Astrocyte (in vitro differentiated cells and primary cell): ENCODE results near the gene BICDL1. TPM values are rescaled to one million over a fixed set of nuclear protein-coding genes. Genes with fewer than 3 reads are reported as not detected.

ENCODE experiments used
- DNase-seq: peaks from one replicate; pipeline ENCODE4 v3.0.0-alpha.2; 2010; ENCODE audit warnings: low read depth
- FAIRE-seq: peaks from 2 replicates; lab custom pipeline; 2011; peaks lifted over from hg19 to GRCh38; lab: Jason Lieb, UNC
- H2AFZ ChIP-seq: 2 replicates; pipeline ENCODE4 v1.6.0; 2012; ENCODE audit warnings: low read depth, low read length, inconsistent platforms
- H3K27ac ChIP-seq: 2 replicates; pipeline ENCODE4 v1.5.1; 2011; ENCODE audit warnings: low read depth, low read length, inconsistent platforms
- H3K27me3 ChIP-seq: 2 replicates; pipeline ENCODE4 v1.6.0; 2011; ENCODE audit warnings: low read length, inconsistent platforms; ENCODE audit not compliant: insufficient read depth
- H3K36me3 ChIP-seq: 2 replicates; pipeline ENCODE4 v1.5.1; 2011; ENCODE audit warnings: low read length, inconsistent platforms; ENCODE audit not compliant: insufficient read depth
- H3K4me1 ChIP-seq: 2 replicates; pipeline ENCODE4 v1.5.1; 2011; ENCODE audit warnings: low read length, inconsistent platforms; ENCODE audit not compliant: insufficient read depth
- H3K4me2 ChIP-seq: 2 replicates; pipeline ENCODE4 v1.6.0; 2012; ENCODE audit warnings: low read length, inconsistent platforms
- H3K4me3 ChIP-seq: 2 replicates; pipeline ENCODE4 v1.5.1; 2011; ENCODE audit warnings: low read depth, mild to moderate bottlenecking, low read length, inconsistent platforms; ENCODE audit not compliant: insufficient read depth
- H3K79me2 ChIP-seq: 2 replicates; pipeline ENCODE4 v1.6.0; 2012; ENCODE audit warnings: mild to moderate bottlenecking, low read length, inconsistent platforms; ENCODE audit not compliant: insufficient read depth
- H3K9ac ChIP-seq: 2 replicates; pipeline ENCODE4 v1.6.0; 2012; ENCODE audit warnings: mild to moderate bottlenecking, low read length, inconsistent platforms
- H3K9me3 ChIP-seq: 2 replicates; pipeline ENCODE4 v1.5.1; 2012; ENCODE audit warnings: low read depth, mild to moderate bottlenecking, low read length, inconsistent platforms; ENCODE audit not compliant: insufficient read depth
- H4K20me1 ChIP-seq: 2 replicates; pipeline ENCODE4 v1.6.0; 2012; ENCODE audit warnings: low read length, inconsistent platforms; ENCODE audit not compliant: insufficient read depth
- H3K27ac Mint-ChIP-seq: one replicate; pipeline ENCODE4 v1.8.0; 2021; ENCODE audit warnings: mild to moderate bottlenecking, mixed read lengths; ENCODE audit not compliant: unreplicated experiment
- H3K27me3 Mint-ChIP-seq: one replicate; pipeline ENCODE4 v1.8.0; 2021; ENCODE audit warnings: low read depth, mixed read lengths; ENCODE audit not compliant: unreplicated experiment
- H3K36me3 Mint-ChIP-seq: one replicate; pipeline ENCODE4 v1.8.0; 2021; ENCODE audit warnings: low read depth, mixed read lengths; ENCODE audit not compliant: unreplicated experiment
- H3K4me1 Mint-ChIP-seq: one replicate; pipeline ENCODE4 v1.8.0; 2021; ENCODE audit warnings: low read depth, mixed read lengths; ENCODE audit not compliant: unreplicated experiment
- H3K4me3 Mint-ChIP-seq: one replicate; pipeline ENCODE4 v1.8.0; 2021; ENCODE audit warnings: mild to moderate bottlenecking, moderate library complexity, mixed read lengths; ENCODE audit not compliant: unreplicated experiment
- H3K9me3 Mint-ChIP-seq: one replicate; pipeline ENCODE4 v1.8.0; 2021; ENCODE audit warnings: mild to moderate bottlenecking, mixed read lengths; ENCODE audit not compliant: unreplicated experiment
- EZH2 ChIP-seq: IDR thresholded peaks from 2 replicates; pipeline ENCODE4 v1.6.1; 2012; ENCODE audit warnings: mild to moderate bottlenecking, low read length, inconsistent platforms; ENCODE audit not compliant: insufficient read depth
- total RNA-seq: library from RNA; stranded (reverse); gene quantifications from 2 replicates; pipeline ENCODE4 v1.2.1, GENCODE V29; 2021
- TF ChIP-seq, protein P1 (sequence below): IDR thresholded peaks from 2 replicates; pipeline ENCODE4 v1.5.1; 2011; ENCODE audit warnings: low read depth, mild to moderate bottlenecking, inconsistent platforms, low read length, moderate library complexity; ENCODE audit not compliant: insufficient read depth

The BICDL1 gene
- total RNA-seq, 1 donor from 2014 or later: 8.8 TPM

DNA sequence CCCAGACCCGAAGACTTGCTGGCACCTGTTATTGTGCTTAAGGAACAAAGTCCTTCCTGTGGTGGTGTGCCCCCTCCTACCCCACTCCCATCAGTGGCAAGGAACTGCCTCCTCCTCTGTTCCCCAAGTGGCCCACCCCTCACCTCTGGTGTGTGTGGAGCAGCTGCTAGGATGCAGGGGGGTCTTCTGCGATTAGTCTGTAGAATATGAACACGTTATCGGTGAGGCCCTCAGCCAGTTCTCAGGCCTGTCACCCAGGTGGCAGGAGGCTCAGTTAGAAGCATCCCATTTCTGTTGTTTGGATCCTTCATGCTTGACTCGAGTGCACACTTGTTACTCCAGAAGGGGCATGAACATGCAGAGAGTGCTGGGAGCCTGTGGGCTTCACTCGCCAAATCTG is 88.2 kb downstream of the BICDL1 start:
- Histone ChIP-seq H3K4me2 (no peak overlapping the region), H3K27ac (no peak overlapping the region), H3K4me1 (no peaks in the 10 kb centered on the region), H3K9ac (no peak overlapping the region), H3K4me3 (no peak overlapping the region), H3K27me3 (peaks cover 8% of the 10 kb centered on the region), H3K9me3 (no peaks in the 10 kb centered on the region), H3K79me2 (no peaks in the 10 kb centered on the region), H4K20me1 (no peaks in the 10 kb centered on the region), H3K36me3 (no peaks in the 10 kb centered on the region), H2AFZ (no peak overlapping the region)
- DNase-seq (no peak), FAIRE-seq (no peak)
- Mint-ChIP-seq H3K4me1 (no peaks in the 10 kb centered on the region), H3K36me3 (peaks cover 8% of the 10 kb centered on the region), H3K4me3 (no peak overlapping the region), H3K27me3 (peaks cover 10% of the 10 kb centered on the region), H3K9me3 (no peaks in the 10 kb centered on the region), H3K27ac (no peak overlapping the region)
- no peak for TF ChIP-seq EZH2
- TF ChIP-seq, protein P1, sequence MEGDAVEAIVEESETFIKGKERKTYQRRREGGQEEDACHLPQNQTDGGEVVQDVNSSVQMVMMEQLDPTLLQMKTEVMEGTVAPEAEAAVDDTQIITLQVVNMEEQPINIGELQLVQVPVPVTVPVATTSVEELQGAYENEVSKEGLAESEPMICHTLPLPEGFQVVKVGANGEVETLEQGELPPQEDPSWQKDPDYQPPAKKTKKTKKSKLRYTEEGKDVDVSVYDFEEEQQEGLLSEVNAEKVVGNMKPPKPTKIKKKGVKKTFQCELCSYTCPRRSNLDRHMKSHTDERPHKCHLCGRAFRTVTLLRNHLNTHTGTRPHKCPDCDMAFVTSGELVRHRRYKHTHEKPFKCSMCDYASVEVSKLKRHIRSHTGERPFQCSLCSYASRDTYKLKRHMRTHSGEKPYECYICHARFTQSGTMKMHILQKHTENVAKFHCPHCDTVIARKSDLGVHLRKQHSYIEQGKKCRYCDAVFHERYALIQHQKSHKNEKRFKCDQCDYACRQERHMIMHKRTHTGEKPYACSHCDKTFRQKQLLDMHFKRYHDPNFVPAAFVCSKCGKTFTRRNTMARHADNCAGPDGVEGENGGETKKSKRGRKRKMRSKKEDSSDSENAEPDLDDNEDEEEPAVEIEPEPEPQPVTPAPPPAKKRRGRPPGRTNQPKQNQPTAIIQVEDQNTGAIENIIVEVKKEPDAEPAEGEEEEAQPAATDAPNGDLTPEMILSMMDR: no peak

DNA sequence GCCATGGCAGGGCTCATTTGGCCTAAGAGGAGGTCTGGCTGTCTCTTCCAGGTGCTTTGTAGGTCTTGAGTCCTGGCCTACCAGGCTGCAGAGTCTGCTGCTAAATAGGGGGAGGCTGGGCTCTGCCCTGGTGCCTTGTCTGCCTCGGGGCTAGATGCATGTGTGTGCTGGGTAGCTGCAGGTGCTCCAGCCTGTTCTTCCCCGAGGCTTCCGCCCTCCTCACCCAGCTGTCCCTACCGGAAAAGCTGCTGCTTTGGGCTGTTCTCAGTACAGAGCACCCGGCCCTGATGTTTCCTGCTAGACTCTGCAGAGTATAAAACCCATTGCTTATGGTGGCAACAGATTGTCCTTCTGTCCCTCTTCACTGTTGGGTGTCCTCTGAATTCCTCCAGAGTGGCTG is 89.8 kb downstream of the BICDL1 start:
- no peaks in the 10 kb centered on the region for H3K9me3 ChIP-seq
- no peak for TF ChIP-seq EZH2
- TF ChIP-seq, protein P1: no peak
- Mint-ChIP-seq H3K27ac (no peak overlapping the region), H3K4me3 (no peak overlapping the region), H3K27me3 (peaks cover 10% of the 10 kb centered on the region), H3K36me3 (peaks cover 8% of the 10 kb centered on the region), H3K9me3 (no peaks in the 10 kb centered on the region), H3K4me1 (no peaks in the 10 kb centered on the region)
- no peaks in the 10 kb centered on the region for H3K79me2 ChIP-seq
- H3K27ac ChIP-seq: no peak overlapping the region
- no peaks in the 10 kb centered on the region for H3K36me3 ChIP-seq
- H4K20me1 ChIP-seq: no peaks in the 10 kb centered on the region
- H3K9ac ChIP-seq: no peak overlapping the region
- DNase-seq (no peak), FAIRE-seq (no peak)
- H3K4me1 ChIP-seq: no peaks in the 10 kb centered on the region
- no peak overlapping the region for H2AFZ ChIP-seq
- H3K4me3 ChIP-seq: no peak overlapping the region
- H3K27me3 ChIP-seq: peaks cover 4% of the 10 kb centered on the region
- no peak overlapping the region for H3K4me2 ChIP-seq

DNA sequence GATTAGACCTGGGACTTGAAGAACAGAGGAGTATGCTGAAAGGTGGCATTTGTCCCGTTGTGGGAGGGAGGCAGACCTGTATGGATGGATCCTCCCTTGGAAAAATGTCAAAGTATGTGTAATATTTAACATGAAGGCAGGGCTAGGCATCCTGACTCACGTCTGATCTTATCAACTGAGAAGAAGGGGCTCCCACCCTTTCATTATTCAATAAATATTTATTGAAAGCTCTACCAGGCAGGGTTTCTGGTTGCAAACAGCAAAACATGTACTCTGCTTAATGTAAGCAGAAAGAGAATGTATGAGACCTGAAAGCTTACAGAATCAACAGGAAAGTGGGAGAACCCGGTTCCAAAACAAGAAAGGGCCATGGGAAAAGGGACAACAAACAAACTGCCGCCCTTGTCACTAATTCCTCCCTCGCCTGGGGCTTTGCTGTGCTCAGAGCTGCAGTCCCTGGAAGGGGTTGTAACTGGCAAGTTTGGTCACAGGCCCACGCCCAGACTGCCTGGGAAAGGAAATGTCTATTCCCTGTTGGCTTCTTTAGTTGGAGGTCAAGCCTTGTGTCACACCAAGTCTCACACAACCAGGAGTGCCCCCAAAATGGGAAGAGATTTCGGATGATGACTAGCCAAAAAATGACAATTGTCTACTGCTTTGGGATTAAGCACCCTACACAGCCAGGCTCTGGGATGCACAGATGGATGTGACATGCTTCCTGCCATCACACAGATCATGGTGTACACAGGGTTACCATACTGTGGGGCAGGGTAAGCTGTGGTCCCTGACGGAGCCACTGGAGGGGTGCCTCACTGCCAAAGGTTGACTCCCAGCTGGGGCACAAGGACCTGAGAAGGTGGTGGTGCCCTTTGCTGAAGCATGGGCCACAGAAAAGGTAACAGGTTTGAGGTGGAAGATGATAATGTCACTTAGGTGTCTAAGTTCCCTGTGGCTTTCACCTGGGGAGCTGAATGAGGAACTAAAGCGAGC is 90.7 kb downstream of the BICDL1 start:
- H2AFZ ChIP-seq: no peak overlapping the region
- Mint-ChIP-seq H3K9me3 (peaks cover under 1% of the 10 kb centered on the region), H3K27me3 (peaks cover 8% of the 10 kb centered on the region), H3K36me3 (peaks cover 4% of the 10 kb centered on the region), H3K27ac (no peak overlapping the region), H3K4me1 (no peaks in the 10 kb centered on the region), H3K4me3 (no peak overlapping the region)
- no peaks in the 10 kb centered on the region for H4K20me1 ChIP-seq
- H3K4me1 ChIP-seq: no peaks in the 10 kb centered on the region
- DNase-seq: no peak
- no peak overlapping the region for H3K4me2 ChIP-seq
- no peak for TF ChIP-seq EZH2
- TF ChIP-seq, protein P1: no peak
- H3K4me3 ChIP-seq: no peak overlapping the region
- H3K9me3 ChIP-seq: no peaks in the 10 kb centered on the region
- no peaks in the 10 kb centered on the region for H3K36me3 ChIP-seq
- H3K27ac ChIP-seq: no peak overlapping the region
- no peak overlapping the region for H3K9ac ChIP-seq
- peaks cover 4% of the 10 kb centered on the region for H3K27me3 ChIP-seq
- no peaks in the 10 kb centered on the region for H3K79me2 ChIP-seq
- no peak for FAIRE-seq
